Measurements from ENCODE around the gene CNOT1. TPM values are rescaled to one million over a fixed set of nuclear protein-coding genes. Genes with fewer than 3 reads are reported as not detected.
A peak's percentile ranks its signal among the peaks of the same experiment; 100 is the strongest.
"Not testable (repeated sequence)": the region's sequence is repeated elsewhere in the genome, so short reads cannot be mapped to it uniquely, and the experiment has no call there.

CNOT1 gene
- total RNA-seq, 4 donors from 2014 or later: 69.4 to 173 (median 151) TPM

DNA sequence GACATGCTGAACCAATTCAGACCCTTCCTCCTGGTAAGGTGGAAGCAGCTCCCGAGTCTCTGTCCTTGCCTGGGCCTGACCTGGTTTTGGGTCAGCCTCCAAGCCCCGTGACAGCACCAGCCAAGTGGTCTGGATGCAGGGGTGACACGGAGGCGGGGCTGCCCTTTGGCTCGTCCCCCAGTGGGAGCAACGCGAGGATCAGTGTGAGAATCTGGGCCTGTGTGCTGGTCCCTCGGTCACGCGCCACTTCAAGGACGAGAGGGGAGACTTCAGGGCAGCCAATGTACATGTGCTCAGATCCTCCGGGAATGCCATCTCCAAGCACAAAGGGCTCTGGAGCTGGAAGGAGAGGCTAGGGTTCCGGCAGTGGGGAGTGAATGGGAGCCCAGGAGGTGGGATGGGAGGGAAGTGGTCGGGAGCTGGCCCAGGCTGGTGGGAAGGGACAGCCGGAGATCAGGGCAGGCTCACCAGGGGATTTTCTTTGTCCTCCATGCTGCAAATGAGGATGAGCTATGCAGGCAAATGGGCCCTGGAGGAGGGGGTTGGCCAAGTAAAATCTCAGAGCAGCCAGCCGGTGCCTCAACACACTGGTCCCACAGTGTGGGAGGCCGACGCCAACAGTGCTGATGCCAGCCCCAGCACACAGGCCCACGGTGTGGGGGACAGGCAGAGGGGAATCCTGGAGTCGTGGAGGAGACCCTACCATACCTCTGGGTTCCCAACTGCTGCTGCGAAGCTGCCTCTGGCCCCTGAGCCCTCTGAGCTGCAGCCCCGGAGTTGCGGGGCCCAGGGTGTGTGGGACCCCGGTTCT lies 133.9 kb downstream of the CNOT1 start:
- intact Hi-C loops (cut with DNase I; ENCODE audit: low total_unique reads): no loop called here
- H3K27ac ChIP-seq: peak overlapping the region in 1 of 2 donors; percentile 31
- H3K4me3 ChIP-seq: no peak overlapping the region

DNA sequence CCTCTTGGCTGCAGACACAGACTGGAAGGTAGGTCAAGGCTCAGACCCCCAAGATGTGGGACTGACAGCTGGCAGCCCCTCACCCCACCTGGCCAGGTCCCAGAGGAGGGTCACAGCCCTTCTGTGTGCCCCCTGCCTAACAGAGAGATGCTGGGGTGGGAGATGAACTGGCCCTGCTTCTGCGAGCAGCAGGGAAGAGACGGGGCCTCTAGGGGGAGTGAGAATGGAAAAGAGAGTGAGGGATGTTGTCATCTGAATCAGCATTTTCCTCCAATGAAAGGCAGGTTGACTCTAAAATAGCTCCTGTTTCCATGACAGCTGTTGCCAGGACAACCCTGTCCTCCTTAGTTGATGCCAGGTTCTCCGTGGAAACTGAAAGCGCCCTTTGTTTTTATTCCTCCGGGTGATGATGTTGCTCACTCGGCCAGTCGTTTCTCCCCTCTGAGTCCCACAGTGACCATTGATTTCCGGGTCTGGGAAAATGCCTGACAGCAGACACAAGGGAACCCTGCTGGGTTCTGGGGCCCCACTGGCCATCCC lies 134.6 kb downstream of the CNOT1 start:
- Histone ChIP-seq H3K27me3 (no peaks in the 10 kb centered on the region), H3K4me3 (no peak overlapping the region), H3K9me3 (no peaks in the 10 kb centered on the region), H3K4me1 (no peaks in the 10 kb centered on the region), H3K27ac (peak overlapping the region in 1 of 2 donors; percentile 31), H3K36me3 (no peaks in the 10 kb centered on the region)
- intact Hi-C loops (cut with DNase I; ENCODE audit: low total_unique reads): no loop called here
- TF ChIP-seq CTCF (IDR thresholded peaks at IDR 0.05): peak in 3 of 4 experiments; percentile 18 to 38 (median 24)
- TF ChIP-seq POLR2A (IDR thresholded peaks at IDR 0.05): no peak
- DNase-seq: peak; percentile 74 to 86

More for the DNA sequence above, 133.9 kb downstream of the CNOT1 start:
- Histone ChIP-seq H3K4me1 (peaks cover 0 to 5% of the 10 kb centered on the region in 2 donors), H3K9me3 (no peaks in the 10 kb centered on the region), H3K36me3 (no peaks in the 10 kb centered on the region), H3K27me3 (no peaks in the 10 kb centered on the region)
- no peak for DNase-seq
- TF ChIP-seq CTCF (IDR thresholded peaks at IDR 0.05) (no peak), POLR2A (IDR thresholded peaks at IDR 0.05) (no peak)

GRCh38 chr16:58493756-58494431 lies 135.7 kb downstream of the CNOT1 start:
- Histone ChIP-seq H3K36me3 (no peaks in the 10 kb centered on the region), H3K9me3 (no peaks in the 10 kb centered on the region), H3K27me3 (no peaks in the 10 kb centered on the region), H3K27ac (no peak overlapping the region), H3K4me3 (no peak overlapping the region), H3K4me1 (no peaks in the 10 kb centered on the region)
- TF ChIP-seq CTCF (IDR thresholded peaks at IDR 0.05) (no peak), POLR2A (IDR thresholded peaks at IDR 0.05) (no peak)
- DNase-seq: no peak
- intact Hi-C loops (cut with DNase I; ENCODE audit: low total_unique reads): no loop called here

DNA sequence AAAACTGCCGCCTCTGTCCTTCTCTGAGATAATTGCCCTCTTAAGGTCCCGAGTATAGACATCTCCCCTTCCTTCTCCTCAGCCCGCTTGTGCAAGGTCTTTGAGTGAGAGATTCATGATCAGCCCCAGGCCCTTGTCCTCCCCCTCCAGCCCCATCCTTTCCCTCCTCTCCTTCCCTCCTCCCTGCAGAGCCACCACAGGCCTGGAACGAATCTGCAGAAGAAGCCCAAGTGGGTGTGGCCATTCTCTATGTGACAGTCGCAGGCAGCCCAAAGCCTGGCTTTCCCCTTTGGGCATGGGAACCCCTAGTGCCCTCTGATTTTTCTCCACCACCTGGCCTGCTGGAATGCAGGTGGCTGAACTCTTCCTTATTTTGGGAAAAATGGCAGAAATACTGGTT lies 136.9 kb downstream of the CNOT1 start:
- intact Hi-C loops (cut with DNase I; ENCODE audit: low total_unique reads): no loop called here
- TF ChIP-seq POLR2A (IDR thresholded peaks at IDR 0.05) (no peak), CTCF (IDR thresholded peaks at IDR 0.05) (no peak)
- Histone ChIP-seq H3K4me3 (no peak overlapping the region), H3K36me3 (no peaks in the 10 kb centered on the region), H3K9me3 (no peaks in the 10 kb centered on the region), H3K27me3 (no peaks in the 10 kb centered on the region), H3K27ac (no peak overlapping the region), H3K4me1 (no peaks in the 10 kb centered on the region)
- no peak for DNase-seq

- Histone ChIP-seq H3K36me3 (no peaks in the 10 kb centered on the region), H3K27me3 (no peaks in the 10 kb centered on the region), H3K9me3 (no peaks in the 10 kb centered on the region), H3K4me3 (no peak overlapping the region), H3K27ac (no peak overlapping the region), H3K4me1 (no peaks in the 10 kb centered on the region)
- DNase-seq: no peak
- TF ChIP-seq CTCF (IDR thresholded peaks at IDR 0.05): no peak
- no peak for TF ChIP-seq POLR2A (IDR thresholded peaks at IDR 0.05)
- intact Hi-C loops (cut with DNase I; ENCODE audit: low total_unique reads): no loop called here
These were observed 137.6 kb downstream of the CNOT1 start for GRCh38 chr16:58492066-58492465.

GRCh38 chr16:58490539-58490938 lies 139.1 kb downstream of the CNOT1 start:
- H3K9me3 ChIP-seq; H3K4me1 ChIP-seq; H3K4me3 ChIP-seq; H3K27me3 ChIP-seq; H3K27ac ChIP-seq; intact Hi-C loops (cut with DNase I; ENCODE audit: low total_unique reads); H3K36me3 ChIP-seq; DNase-seq: not testable (repeated sequence)
